Subcutaneous adipose tissue (tissue), 4 donors: ENCODE results near the gene UBE2Q1. TPM values are rescaled to one million over a fixed set of nuclear protein-coding genes. Genes with fewer than 3 reads are reported as not detected.

Source experiments
- total RNA-seq, 4 donors: library from RNA; depleted of rRNA; stranded (reverse); fragments of >200 nt; gene quantifications; one replicate each; pipeline ENCODE4 v1.1.0, GENCODE V29; 2016
- TF ChIP-seq, protein P1 (sequence below): fragments of 450-650 bp; IDR thresholded peaks from one replicate; pipeline ENCODE4 v1.5.1; 2016; ENCODE audit warnings: low read depth, mild to moderate bottlenecking, control low read depth, antibody characterized with exemption, moderate library complexity

Gene UBE2Q1
- total RNA-seq, 4 donors from 2014 or later = 18.5 to 42.2 (median 24.7) TPM

DNA sequence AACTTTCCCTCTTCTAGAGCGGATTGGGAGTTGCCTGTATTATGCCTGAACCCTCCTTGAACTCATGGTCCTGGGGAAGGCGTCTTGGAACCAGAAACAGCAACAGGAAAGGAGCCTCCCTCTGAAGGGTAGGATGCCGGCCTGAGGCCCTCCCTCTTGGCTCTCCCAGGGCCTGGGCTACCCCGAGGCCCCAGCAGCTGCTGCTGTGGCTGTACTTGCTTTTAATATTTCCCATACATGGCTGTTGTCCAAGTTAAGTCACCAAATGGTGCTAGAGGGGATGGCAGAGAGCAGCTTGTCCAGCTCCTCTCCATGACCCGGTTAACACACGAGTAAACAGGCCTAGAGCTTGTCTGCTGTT is 19.6 kb upstream of the UBE2Q1 start:
- TF ChIP-seq, protein P1, sequence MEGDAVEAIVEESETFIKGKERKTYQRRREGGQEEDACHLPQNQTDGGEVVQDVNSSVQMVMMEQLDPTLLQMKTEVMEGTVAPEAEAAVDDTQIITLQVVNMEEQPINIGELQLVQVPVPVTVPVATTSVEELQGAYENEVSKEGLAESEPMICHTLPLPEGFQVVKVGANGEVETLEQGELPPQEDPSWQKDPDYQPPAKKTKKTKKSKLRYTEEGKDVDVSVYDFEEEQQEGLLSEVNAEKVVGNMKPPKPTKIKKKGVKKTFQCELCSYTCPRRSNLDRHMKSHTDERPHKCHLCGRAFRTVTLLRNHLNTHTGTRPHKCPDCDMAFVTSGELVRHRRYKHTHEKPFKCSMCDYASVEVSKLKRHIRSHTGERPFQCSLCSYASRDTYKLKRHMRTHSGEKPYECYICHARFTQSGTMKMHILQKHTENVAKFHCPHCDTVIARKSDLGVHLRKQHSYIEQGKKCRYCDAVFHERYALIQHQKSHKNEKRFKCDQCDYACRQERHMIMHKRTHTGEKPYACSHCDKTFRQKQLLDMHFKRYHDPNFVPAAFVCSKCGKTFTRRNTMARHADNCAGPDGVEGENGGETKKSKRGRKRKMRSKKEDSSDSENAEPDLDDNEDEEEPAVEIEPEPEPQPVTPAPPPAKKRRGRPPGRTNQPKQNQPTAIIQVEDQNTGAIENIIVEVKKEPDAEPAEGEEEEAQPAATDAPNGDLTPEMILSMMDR = no peak

DNA sequence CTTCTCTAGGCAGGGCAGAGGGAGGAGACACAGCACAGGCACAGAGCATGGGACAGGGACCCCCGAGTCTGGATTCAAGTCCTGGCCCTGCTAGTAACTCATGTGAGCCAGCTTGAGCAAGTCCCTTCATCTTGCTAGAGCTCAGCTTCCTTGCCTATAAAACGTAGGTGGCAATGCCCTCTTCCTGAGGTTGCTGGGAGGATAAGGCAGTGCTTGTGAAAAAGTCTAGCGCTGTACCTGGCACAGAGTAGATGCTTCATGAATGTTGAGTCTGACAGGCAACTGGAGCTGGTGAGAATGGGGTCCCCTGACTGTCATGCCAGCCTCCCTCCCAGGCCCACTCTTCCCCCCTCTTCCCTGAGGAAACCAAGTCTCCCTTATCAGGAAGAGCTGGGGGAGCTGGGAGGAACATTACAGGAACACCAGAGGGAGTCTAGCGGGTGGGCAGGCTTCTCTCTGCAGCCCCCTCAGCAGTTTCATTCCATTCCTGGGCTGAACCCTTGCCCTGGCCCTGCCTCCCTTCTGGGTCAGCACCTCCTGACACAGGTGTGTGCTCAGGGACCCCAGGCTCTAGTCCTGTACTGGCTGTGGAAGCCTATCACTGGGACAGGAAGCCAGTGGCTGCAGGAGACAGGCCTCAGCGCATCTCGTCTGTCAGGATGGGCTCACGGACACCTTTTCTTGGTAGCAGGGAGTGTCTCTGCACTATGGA is 19.0 kb upstream of the UBE2Q1 start:
- TF ChIP-seq, protein P1 = no peak

DNA sequence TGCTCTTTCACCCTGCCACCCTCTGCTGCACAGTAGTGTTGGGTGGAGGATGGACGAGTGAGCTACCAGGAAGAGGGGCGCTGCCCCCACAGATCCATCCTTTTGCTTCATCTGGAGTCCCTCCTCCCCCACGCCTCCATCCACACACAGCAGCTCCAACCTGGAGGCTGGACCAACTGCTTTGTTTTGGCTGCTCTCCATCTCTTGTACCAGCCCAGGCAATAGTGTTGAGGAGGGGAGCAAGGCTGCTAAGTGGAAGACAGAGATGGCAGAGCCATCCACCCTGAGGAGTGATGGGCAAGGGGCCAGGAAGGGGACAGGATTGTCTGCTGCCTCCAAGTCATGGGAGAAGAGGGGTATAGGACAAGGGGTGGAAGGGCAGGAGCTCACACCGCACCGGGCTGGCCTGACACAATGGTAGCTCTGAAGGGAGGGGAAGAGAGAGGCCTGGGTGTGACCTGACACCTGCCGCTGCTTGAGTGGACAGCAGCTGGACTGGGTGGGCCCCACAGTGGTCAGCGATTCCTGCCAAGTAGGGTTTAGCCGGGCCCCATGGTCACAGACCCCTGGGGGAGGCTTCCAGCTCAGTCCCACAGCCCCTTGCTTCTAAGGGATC is 17.6 kb upstream of the UBE2Q1 start:
- TF ChIP-seq, protein P1 = no peak

DNA sequence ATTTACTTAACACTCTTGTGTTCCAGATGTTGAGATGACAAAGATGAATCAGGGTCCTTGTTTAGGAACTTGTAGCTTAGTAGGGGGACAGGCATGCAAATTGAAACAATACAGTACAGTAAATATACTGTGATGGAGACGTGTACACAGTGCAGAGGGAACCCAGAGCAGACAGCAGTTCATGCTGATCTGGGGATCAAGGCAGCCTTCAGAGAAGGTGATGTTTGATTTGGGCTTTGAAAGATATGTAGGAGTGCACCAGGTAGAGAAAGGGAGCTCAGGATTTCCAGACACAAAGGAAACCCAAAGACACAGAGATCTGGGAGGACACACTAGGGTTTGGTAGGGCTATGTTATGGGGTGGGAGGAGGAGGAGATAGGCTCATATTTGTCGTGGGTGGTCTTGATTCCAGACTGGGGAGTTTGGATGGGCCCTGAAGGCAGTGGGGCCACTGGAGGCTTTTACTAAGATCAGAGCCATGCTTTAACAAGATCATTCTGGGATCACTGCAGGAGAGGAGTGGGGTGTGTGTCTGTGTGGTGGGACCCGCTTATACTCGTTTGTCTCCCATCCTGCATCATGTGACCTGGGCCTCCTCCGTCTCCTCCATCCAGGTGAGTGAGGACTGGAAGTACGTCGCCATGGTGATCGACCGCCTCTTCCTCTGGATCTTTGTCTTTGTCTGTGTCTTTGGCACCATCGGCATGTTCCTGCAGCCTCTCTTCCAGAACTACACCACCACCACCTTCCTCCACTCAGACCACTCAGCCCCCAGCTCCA is 16.9 kb upstream of the UBE2Q1 start:
- TF ChIP-seq, protein P1 = no peak

DNA sequence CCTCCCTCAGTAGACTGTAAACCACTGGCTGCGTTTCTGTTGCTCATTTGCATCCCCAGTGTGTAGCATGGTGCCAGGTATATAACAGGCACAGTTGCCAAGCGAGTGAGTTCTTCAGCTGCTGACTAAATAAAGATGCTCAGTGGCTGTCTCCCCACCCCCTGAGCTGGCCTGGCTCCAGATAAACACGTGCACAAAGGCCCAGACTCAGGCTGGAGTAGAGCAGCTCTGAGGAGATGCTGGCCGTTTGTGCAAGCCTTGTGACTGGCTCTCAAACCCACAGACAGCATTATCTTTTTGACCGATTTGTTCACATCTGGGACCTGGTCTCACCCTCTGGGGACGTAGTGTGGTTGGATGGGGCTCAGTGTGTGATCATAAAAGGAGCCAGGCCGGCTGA is 16.3 kb upstream of the UBE2Q1 start:
- TF ChIP-seq, protein P1 = no peak

DNA sequence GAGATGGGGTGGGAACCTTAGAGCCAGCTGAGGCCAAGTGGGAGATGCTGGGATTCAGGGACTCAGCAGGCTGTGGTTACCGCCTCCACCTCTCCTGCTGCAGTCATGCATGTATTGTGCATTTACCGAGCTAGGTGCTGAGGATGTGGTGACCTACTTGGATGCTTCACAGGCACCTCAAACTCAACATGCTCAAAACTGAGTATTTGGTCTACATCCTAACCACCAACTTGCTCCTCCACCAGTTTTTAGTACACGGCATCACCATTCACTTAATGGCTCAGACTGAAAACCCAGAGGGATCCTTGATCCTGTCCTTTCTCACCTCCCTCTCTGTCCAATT is 14.7 kb upstream of the UBE2Q1 start:
- TF ChIP-seq, protein P1 = no peak

DNA sequence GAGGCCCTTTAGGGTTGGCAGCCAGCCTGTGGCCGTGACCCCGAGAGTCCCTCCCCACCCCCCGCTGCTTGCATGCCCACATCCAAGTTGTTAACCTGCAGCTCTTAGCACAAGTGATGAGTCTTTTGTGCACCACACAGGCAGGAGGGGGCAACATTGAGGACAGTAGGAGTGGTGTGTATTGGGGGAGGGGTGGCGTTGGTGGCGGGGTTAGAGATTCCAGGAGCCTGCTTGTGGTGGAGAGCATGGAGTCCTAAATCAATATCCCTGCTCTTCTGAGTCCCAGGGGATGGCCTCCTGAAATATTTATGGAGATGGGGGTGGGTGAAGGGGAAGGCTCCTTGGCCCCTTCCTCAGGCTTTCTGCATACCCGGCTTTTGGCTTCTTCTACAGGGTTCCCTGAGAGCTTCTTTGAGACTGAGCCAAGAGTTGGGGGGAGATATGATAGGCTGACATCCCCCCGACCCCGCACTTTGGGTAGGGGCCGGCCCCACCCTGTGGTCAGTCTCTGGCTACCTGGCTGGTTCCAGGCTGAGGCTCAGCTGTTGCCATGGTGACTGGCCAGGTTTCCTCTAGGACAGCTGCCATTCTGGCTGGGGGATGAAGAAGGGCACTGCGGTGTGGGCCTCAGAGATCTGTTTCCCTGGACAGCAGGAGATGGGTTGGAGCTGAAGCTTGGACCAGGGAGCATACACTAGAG is 14.2 kb upstream of the UBE2Q1 start:
- TF ChIP-seq, protein P1 = no peak
